HT-29 (cell line): ENCODE data around the gene PDCD2L. TPM values are rescaled to one million over a fixed set of nuclear protein-coding genes. Genes with fewer than 3 reads are reported as not detected.
"Not testable (repeated sequence)": the region's sequence is repeated elsewhere in the genome, so short reads cannot be mapped to it uniquely, and the experiment has no call there.

Experiments used
- DNase-seq: peaks from one replicate; pipeline ENCODE4 v3.0.0-alpha.2; 2015; ENCODE audit warnings: low spot score
- total RNA-seq: library from RNA; depleted of rRNA; stranded (reverse); fragments of >200 nt; shearing (Covaris generic); gene quantifications from 2 replicates; pipeline ENCODE4 v1.2.3, GENCODE V29; 2014

The PDCD2L gene
- total RNA-seq, 1 experiment from 2014 or later, result 83.2 TPM

DNA sequence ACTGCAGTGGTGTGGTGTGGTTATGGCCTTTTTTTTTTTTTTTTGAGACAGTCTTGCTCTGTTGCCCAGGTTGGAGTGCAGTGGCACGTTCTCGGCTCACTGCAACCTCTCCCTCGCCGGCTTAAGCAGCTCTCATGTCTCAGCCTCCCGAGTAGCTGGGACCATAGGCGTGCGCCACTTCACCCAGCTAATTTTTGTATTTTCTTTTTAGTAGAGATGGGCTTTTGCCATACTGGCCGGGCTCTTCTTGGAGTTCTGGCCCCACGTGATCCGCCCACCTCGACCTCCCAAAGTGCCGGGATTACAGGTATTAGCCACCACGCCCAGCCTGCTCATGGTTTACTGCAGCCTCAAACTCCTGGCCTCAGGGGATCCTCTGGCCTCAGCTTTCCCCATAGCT, 7.0 kb downstream of the PDCD2L start:
- DNase-seq, result no peak

- no peak for DNase-seq
These were observed 11.9 kb downstream of the PDCD2L start for GRCh38 chr19:34416021-34416545.

GRCh38 chr19:34418300-34418699, 14.1 kb downstream of the PDCD2L start:
- no peak for DNase-seq

DNA sequence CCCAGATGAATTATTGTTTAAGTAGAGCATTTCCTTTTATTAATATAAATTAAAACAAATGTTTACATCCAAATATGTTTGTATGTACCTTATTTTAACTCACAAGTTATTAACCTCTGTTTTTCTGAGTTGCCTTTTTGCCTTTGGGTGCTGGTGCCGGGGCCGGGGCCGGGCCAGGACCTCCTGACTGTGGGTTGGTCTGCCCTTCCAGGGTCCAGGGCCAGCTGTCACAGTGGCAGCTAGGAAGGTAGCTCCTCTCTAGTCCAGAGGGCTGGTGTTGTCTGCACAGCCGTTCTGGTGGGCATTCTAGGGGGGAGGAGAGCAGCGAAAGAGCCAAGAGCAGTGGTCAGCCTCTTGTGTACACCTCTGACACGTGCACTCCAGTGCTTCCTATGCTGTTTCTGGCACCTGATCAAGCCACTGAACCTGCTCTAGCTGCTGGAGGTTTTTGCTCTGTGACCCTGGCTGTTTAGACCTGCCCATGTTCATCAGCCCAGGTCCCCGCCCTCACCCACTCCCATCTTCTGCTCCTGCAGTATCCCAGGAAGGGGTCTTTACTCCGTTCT, 22.0 kb downstream of the PDCD2L start:
- DNase-seq, result no peak

DNA sequence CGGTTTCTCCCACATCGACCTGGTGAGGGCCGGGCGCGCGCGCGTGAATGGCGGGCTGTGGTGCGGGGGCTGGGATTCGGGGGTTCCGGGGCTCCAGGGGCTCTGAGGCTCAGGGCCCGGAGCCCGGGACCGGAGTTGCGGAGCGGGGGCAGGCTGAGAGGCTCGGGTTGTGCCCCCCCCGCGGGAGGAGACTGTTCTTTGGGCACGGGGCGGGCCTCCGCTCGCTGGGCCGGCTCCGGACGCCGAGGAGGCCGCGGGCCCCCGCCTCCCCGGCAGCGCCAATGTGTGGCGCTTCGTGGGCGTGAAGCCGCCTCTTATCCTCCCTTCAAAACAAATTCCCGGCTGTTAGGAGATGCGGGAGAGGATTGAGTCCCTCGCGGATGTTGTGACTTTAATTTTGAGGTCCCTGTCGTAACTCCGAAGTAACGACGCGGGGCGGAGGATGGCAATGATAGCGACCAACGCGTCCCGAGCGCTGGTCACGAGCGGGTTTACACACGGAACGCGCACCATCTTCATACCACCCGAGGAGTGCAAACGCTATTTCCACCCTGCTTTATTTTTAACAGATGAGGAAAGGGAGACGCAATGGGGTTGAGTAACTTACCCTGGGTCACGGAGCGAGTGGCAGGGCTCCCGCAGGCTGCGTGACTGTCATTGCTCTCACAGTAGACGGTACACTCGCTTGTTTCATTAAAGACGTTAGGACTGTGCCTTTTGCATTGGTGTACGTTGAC, 24.5 kb downstream of the PDCD2L start:
- DNase-seq, result peak; percentile 56

- DNase-seq, result no peak
These were observed 25.4 kb downstream of the PDCD2L start for GRCh38 chr19:34429553-34429952.

GRCh38 chr19:34430738-34431625, 26.8 kb downstream of the PDCD2L start:
- peak; percentile 76 for DNase-seq

DNA sequence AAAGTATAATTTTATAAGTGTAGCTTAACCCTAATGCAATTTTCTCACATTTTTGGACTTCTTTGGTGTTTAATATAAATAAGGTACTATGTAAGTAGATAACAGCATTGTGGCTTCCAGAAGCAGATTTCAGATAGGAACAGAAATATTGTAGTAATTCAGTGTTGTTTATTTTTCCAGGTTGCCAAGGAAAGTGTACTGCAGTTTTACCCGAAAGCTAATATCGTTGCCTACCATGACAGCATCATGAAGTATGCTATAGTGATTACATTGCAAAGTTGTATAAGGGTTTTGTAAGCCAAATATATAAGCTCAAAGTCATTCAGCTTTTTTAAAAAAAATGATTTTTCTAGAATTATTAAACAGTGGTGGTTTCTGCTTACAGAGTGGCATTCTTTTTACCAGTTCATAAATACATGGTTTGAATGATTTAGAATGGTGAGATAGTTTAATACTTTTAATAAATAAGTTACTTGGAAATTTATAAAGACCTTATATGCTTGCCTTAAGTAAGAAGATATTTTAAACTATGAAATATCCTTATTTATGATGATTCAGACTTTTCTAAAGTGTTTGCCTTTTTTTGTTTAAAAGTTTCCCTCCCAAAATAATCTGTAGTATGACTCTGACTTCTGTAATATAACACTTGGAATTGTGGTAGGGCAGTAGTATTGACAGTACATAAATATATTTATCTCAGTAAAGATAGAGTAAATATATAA, 27.6 kb downstream of the PDCD2L start:
- no peak for DNase-seq

- no peak for DNase-seq
These were observed 28.6 kb downstream of the PDCD2L start for GRCh38 chr19:34432797-34433196.

DNA sequence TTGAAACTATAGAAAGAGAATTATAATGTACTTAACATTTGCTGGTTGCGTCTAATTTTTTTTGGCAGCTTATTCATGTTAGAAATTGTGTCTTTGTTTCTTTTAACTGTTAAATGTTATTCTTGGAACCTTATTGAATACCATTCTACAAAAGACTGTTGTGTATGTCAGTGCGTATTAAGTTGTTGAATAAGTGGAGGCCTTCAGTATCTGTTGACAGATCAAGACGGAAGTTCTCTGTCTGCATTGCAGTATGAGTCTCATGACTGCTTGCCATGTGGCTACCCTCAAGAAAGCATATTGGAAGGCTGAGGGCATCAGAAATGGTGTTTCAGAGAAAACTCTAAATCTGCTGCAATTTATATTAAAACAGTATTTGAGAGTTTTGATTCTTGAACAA, 32.5 kb downstream of the PDCD2L start:
- DNase-seq, result no peak

DNA sequence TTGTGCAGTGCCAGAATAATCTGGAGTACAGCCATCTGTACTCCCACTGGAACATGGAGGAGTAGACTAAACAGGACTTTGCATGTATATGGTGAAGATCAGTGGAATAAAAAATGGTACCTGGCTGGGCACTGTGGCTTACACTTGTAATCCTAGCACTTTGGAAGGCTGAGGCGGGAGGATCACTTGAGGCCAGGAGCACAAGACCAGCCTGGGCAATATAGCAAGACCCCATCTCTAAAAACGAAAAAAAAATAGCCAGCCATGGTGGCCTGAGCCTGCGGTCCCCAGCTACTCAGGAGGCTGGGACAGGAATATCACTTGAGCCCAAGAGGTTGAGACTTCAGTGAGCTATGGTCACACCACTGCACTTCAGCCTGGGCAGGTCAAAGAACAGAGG, 44.0 kb downstream of the PDCD2L start:
- DNase-seq, result no peak

DNA sequence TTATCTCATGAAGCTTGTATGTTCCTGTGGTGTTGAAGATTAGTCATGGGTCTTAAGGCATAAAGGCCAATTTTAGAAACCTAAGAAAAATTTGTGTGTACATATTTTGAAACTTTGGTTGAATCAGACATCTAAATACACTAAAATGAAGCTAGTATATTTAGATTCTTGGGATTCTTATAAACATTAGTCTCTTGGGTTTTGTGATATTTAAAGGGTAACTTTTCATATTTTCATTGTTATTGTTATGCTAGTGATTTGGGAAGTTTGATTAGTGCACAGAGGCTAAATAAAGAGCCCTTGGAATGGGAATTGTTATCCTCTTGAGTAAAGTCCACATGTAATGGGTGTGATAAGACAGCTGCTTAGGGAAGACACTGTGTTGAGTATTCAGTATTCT, 48.5 kb downstream of the PDCD2L start:
- DNase-seq, result no peak

- DNase-seq, result no peak
These were observed 49.9 kb downstream of the PDCD2L start for GRCh38 chr19:34454091-34454490.

DNA sequence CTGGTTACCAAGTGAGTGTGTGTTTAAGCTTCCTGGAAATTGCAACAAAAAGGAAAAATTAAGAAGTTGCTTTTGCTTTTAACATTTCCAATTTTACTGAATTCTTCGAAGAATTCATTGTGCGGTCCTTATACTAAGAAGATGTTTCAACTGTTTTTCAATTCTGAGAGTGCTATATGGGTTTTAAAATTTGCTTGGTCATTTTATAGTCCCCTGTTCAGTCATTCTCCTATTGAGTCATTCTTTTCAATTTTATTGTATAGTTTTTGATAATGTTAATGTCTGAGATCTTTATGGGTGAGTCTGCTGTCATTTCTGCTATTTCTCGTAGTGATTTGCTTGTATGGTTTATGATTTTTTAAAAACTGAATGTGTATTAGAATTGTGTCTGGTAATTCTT, 50.5 kb downstream of the PDCD2L start:
- DNase-seq, result no peak

DNA sequence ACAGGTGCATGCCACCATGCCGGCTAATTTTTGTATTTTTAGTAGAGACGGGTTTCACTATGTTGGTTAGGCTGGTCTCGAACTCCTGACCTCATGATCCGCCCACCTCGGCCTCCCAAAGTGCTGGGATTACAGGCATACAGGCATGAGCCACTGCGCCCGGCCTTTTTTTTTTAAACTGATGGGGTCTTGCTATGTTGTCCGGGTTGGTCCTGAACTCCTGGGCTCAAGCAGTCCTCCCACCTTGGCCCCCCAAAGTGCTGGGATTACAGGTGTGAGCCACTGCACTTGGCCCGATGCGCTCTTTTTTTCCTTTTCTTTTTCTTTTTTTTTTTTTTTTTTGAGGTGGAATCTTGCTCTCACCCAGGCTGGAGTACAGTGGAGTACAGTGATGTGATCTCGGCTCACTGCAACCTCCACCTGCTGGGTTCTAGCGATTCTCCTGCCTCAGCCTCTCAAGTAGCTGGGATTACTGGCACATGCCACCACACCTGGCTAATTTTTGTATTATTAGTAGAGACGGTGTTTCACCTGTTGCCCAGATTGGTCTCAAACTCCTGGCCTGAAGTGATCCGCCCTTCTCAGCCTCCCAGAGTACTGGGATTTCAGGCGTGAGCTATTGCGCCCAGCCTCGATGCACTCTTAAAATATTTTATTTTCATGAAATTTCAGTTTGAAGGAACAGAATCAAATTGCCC, 51.7 kb downstream of the PDCD2L start:
- DNase-seq, result not testable (repeated sequence)

DNA sequence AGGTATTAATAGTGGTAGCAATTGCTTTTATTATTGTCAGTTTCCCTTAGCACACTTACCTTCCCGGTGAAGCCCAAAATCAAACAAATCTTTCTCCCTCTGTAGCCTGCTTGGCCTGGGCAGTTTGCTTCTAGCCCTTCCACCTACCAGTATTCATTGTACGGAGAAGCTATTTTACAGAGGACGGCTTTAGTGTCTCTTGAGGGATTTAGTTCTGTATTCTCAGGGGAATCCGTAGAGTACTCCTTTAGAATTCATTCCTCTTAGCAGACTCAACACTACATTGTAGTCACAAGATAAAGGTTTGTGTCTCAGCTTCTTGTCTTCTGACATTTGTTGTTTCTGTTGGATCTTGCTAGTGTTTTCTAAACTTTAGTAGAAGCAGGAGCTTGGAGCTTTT, 53.2 kb downstream of the PDCD2L start:
- DNase-seq, result no peak

DNA sequence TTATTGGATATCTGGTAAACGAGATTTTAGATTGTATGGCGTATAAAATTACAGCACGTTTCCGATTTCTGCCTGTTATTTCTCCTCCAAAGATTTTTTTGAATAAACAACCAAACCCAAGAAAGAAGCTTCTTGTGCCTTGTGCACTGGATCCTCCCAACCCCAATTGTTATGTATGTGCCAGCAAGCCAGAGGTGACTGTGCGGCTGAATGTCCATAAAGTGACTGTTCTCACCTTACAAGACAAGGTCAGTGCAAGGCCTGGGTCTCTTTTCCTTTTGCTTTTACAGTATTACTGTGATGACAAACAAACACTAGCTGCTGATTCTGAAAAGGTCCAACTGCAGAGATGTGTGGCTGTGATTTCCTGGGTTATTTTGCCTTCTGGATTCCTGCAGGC, 54.5 kb downstream of the PDCD2L start:
- no peak for DNase-seq

GRCh38 chr19:34459614-34460013, 55.4 kb downstream of the PDCD2L start:
- peak; percentile 59 for DNase-seq

- DNase-seq, result no peak
These were observed 57.3 kb downstream of the PDCD2L start for GRCh38 chr19:34461375-34462100.

DNA sequence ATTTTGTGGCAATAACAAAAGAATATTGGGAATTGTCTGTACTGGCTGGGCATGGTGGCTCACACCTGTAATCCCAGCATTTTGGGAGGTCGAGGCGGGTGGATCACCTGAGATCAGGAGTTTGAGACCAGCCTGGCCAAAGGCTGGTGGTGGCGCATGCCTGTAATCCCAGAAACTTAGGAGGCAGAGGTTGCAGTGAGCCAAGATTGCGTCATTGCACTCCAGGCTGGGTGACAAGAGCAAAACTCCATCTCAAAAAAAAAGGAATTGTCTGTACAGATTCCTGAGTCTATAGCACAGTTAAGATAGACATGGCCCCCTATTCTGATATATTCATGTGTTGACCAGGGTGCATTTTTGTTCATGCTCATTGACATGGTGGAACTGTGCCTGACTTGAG, 60.6 kb downstream of the PDCD2L start:
- not testable (repeated sequence) for DNase-seq
